CD4-positive, alpha-beta T cell treated with Interleukin-1 beta for 1 hour (primary cell): ENCODE results near the gene PRPH.
A peak's percentile ranks its signal among the peaks of the same experiment; 100 is the strongest.

ENCODE experiments used
- DNase-seq, 2 donors: peaks; one replicate each; pipeline ENCODE4 v3.0.0-alpha.2; 2020 to 2022

Gene PRPH

DNA sequence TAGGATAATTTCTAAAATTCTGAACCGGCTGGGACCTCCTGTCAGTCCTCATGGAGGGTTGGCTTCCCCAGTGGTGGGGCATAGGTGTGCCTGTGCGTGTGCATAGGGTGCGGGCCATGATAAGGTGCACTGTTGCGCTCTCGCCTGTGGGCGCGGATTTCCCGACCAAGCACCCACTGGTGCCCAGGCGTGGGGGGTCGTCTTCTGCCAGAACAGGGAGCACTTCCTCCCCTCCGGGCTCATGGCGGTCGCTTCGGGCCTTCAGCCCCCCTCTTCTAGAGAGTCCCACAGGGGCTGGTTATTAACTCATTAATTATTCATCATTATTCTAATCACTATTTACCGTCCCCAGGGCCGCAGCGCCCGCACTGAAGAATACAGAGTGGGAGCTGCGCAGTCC is 39.3 kb downstream of the PRPH start:
- no peak for DNase-seq

DNA sequence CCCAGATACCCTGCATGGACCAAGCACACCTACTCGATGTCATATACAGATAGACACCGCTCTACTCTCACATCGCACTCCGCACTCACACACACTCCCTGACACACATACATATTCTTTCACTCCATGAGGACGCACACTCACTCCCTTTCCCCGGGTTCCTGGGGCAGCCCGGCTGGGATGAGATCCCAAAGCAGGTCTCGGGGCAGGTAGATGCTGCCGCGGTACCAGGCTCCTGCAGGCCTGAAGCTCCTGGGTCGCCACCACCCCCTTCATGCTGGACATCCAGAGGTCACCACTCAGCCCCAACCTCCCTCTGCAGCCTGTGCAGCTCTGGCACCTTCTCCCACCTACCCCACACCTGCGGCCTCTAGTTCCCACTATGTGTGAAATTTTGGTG is 39.7 kb downstream of the PRPH start:
- no peak for DNase-seq

DNA sequence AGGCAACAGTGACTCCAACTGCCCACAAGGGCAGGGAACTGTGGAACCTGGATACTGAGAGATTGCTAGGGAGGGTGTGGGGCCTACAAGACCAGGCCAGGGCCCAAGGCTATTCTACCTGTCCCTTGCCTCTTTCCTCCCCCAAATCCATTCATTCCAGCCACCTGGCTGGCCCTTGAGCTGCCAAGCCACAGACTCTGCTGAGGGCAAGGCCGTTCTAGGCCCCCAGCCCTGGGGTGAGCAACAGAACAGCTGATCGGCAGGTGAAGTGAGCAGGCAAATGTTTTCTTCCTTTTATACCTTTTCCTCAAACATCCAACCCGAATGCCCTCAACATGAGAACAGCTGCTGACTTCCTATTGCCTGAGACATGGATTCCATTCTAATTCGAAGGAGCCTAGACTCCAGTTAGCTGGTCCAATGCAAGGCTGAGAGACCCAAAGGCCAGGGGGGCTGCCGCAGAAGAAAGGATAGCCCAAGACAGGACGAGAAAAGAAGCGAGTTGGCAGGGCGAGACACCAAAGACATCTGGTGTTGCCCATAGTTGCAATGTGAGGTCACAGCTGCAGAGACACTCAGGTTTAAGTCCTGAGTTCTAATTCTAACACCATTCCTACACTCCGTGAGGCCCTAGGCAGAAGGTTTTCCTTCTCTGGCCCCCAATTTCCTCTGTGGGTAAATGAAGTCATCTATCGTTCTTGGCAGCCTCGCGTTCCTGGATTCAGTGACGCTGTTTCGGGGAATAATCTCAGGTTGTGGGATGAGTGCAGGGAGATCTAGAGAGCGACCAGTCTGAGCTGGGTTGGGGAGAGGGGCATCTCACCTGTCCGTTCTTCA is 40.4 kb downstream of the PRPH start:
- no peak for DNase-seq

DNA sequence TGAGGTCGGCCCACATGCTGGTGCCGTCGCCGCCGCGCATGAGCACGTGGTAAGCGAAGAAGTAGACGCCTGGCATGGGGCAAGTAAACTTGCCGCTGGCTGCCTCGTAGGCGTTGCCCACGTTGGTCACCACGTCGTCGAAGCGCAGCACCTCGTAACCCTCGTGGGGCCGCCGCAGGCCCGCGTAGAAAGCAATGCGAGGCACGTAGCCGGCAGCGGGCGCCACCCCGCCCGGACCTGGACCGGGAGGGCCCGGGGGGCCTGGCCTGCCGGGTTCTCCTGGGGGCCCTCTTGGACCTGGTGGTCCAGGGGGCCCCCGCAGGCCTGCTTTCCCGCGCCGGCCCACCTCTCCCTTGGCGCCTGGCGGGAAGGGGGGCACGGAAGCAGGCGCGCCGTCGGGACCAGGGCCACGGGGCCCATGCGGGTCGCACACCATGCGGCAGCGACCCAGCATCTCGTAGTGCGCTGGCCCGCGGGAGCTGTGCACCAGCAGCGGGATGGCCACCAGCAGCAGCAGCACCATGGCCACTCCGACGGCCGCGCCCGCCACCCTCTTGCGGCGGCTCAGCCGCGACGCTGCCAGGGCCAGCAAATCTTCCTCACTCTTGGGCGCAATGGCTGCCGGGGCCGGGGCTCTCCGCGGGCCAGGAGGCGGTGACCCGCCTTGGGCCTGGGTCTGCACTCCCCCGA is 41.2 kb downstream of the PRPH start:
- DNase-seq, result no peak

GRCh38 chr12:49336645-49337584 is 42.0 kb downstream of the PRPH start, which contains the start of gene C1QL4:
TSS of gene C1QL4 (minus strand) at chr12:49337188. CDS start at chr12:49336477, 711 bp downstream.
- peak; percentile 83 to 89 for DNase-seq

GRCh38 chr12:49338830-49339463 is 44.0 kb downstream of the PRPH start:
- DNase-seq, result no peak

- no peak for DNase-seq
Observed at GRCh38 chr12:49339464-49339861, 44.5 kb downstream of the PRPH start.

GRCh38 chr12:49340095-49340870 is 45.3 kb downstream of the PRPH start:
- DNase-seq, result no peak

- no peak for DNase-seq
Observed at GRCh38 chr12:49340971-49341776, 46.2 kb downstream of the PRPH start.

- DNase-seq, result no peak
Observed at GRCh38 chr12:49341777-49342065, 46.8 kb downstream of the PRPH start.

GRCh38 chr12:49342066-49342913 is 47.3 kb downstream of the PRPH start:
- DNase-seq, result peak; percentile 79 to 80

DNA sequence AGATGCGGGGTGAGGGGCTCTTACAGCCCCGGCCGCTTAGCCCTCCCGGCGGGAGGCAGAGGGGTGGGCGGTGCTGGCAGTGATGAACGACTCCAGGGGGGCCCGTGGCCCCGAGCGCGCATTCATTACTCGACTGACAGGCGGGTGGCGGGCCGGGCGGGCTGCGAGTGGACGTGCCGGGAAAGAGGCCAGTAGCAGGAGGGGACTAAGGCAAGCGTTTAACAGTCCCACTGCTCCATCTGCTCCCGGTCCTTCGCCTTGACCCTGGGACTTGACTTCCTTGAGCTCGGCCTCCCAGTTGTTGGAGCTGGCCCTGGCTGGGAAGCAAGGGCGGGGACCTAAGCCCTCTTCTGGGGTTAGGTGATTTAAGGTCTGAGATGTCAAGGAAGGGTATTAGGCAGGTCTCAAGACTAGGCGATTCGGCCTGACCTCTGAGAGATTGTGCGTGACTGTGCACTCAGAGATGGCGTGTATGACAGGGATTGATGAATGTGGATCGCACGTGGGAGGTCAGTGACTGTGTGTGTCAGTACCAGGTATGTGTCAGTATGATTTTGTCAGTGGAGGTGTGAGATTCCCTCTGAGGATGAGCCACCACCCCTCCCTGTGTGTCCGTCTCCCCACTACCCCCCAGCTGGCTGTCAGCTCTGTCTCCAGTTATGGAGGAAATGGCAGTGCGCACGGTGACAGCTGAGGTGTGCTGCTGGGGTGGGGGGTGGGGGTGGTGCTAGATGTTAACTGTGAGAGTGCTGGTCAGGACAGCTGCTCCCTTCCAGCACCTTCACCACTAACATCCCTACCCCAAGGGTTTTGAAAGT is 48.2 kb downstream of the PRPH start:
- DNase-seq, result peak in 1 of 2 donors; percentile 25

DNA sequence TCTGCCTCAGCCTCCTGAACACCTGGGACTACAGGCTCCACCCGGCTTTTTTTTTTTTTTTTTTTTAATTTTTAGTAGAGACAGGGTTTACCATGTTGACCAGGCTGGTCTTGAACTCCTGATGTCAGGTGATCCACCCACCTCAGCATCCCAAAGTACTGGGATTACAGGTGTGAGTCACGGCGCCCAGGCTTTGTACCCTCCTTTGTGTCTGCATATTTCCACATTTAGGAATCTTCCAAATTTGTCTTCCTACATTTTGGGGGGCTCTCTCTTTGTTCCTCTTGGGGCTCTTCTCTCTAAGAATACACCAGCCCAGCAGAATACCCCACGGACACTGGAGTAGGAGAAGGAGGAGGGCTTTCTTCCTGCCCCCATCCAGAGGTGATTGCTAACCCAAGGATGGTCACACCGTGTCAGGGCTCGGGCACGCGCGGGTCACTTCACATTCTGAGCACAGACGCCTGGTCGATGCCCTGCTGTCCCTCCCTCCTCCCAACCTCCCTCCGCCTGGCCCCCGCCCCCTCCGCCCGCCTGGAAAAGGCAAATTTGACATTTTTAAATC is 49.6 kb downstream of the PRPH start:
- no peak for DNase-seq

DNA sequence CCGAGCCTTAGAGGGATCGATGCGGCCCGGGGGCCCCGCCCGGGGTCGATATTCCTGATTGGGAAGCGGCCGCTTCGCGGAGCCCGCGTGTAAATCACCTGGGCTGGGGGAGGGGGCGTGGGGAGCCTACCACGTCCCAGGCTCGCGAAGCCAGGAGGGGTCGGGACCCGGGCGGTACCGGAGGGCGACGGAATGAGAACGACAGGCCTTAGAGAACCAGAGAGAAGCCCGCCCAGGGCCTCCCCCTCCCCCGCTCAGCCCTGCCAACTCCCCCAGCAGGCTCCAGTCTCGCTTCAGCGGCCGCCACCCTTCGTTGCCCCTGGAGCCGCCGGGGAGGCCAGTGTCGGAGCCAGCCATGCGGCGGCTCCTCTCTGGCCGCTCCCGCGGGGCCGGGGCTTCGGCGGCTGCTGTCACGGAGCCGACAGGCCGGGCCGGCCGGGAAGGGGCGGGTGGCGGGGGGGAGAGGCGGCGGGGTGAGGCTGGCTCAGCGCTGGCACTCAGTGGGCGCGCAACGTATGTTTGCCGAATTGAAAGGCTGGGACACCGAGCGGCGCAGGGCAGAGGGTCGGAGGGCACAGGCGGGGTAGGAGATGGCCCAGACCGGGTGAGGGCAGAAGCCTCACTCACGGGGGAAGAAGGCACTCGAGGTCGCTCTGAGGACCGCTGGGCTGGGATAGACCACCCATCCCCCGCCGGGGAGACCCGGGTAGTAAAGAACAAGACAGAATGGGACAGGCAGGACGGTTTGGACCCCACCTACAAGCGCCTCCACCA is 50.3 kb downstream of the PRPH start:
- DNase-seq, result no peak

GRCh38 chr12:49345825-49346658 is 51.1 kb downstream of the PRPH start:
- no peak for DNase-seq

GRCh38 chr12:49346659-49347310 is 51.8 kb downstream of the PRPH start, which contains the start of gene DNAJC22:
TSS of gene DNAJC22 (plus strand) at chr12:49346888. CDS start at chr12:49348873, 1,985 bp downstream.
- DNase-seq, result peak in 1 of 2 donors; percentile 26
